Breast epithelium (tissue), 3 donors: ENCODE results near the gene ARFIP1.

Experiments
- POLR2A ChIP-seq: fragments of 450-650 bp; IDR thresholded peaks from one replicate; pipeline ENCODE4 v1.6.1; 2016; ENCODE audit warnings: antibody characterized with exemption, mild to moderate bottlenecking, moderate library complexity
- POLR2AphosphoS5 ChIP-seq, 3 donors: sonication (generic); formaldehyde crosslinking; IDR thresholded peaks; one replicate each; pipeline ENCODE4 v1.6.1; 2017; ENCODE audit warnings: antibody characterized with exemption in 3 of 3
- TF ChIP-seq, protein P1 (sequence below), 3 donors: fragments of 450-650 bp; IDR thresholded peaks; one replicate each; pipeline ENCODE4 v1.5.1; 2016 to 2017; ENCODE audit warnings: antibody characterized with exemption in 3 of 3, mild to moderate bottlenecking in 3 of 3, moderate library complexity in 3 of 3

DNA sequence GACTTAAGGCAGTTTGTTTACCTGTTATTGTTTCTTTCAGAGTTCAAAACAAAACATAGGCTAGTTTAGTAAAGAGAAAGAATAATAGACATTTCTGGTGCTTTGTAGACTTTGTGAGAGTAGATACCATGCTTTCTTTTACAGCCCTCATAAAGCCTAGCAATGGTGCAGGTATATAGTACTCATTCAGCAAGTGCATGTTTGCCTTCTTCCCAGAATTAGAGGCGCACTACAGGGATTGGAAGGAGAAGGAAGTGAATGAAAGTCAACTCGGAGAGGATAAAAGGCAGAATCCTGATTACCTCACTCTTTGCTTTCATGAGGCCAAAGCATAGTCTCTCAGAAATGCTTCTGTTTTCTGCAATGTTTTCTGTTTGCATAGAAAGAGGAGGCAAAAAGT is 113.2 kb downstream of the ARFIP1 start:
- TF ChIP-seq, protein P1, sequence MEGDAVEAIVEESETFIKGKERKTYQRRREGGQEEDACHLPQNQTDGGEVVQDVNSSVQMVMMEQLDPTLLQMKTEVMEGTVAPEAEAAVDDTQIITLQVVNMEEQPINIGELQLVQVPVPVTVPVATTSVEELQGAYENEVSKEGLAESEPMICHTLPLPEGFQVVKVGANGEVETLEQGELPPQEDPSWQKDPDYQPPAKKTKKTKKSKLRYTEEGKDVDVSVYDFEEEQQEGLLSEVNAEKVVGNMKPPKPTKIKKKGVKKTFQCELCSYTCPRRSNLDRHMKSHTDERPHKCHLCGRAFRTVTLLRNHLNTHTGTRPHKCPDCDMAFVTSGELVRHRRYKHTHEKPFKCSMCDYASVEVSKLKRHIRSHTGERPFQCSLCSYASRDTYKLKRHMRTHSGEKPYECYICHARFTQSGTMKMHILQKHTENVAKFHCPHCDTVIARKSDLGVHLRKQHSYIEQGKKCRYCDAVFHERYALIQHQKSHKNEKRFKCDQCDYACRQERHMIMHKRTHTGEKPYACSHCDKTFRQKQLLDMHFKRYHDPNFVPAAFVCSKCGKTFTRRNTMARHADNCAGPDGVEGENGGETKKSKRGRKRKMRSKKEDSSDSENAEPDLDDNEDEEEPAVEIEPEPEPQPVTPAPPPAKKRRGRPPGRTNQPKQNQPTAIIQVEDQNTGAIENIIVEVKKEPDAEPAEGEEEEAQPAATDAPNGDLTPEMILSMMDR (IDR thresholded peaks at IDR 0.05): no peak
- TF ChIP-seq POLR2A (no peak), POLR2AphosphoS5 (IDR thresholded peaks at IDR 0.05) (no peak)
